CD4-positive, alpha-beta T cell treated with Interleukin-4 for 1 hour (primary cell): ENCODE results near the gene EML1.

ENCODE experiments used
- DNase-seq, 2 donors: peaks; one replicate each; pipeline ENCODE4 v3.0.0-alpha.2; 2020 to 2022

Gene EML1

DNA sequence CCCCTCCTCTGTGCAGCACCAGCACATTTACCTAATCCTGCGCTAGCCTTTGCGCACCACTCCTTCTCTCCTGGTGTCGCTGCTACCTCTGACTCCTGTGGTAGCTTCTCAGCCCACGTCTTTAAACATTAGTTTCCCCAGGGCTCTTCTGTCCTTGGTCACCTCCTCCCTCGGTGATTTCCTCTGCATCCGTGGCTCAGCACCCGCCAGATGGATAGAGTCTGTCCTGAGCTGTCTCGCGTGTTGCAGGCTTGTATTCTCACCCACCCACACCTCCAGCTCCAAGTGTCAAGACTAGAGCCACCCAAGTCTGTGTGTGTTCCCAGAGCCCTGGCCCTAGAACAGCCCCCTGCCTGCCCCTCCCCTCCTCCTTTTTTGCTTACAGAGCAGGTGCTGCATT is 83.2 kb downstream of the EML1 start:
- no peak for DNase-seq

DNA sequence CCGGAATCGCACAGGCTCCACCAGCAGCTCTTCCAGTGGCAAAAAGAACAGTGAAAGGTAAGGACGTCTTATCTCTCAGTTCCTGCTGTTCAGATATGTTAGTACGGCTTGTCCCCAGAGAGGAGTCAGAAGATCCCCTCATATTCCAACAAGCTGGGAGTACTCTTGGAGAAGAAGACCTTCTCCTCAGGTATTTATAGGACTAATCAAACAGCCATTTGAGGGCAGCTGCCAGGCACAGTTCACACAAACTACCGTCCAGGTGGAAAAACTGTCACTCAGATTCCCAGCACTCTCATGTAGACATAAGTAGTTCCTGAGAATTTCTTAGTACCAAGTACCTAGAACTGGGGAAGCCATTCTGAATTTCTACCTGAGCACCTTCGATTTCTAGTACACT is 85.3 kb downstream of the EML1 start:
- no peak for DNase-seq

DNA sequence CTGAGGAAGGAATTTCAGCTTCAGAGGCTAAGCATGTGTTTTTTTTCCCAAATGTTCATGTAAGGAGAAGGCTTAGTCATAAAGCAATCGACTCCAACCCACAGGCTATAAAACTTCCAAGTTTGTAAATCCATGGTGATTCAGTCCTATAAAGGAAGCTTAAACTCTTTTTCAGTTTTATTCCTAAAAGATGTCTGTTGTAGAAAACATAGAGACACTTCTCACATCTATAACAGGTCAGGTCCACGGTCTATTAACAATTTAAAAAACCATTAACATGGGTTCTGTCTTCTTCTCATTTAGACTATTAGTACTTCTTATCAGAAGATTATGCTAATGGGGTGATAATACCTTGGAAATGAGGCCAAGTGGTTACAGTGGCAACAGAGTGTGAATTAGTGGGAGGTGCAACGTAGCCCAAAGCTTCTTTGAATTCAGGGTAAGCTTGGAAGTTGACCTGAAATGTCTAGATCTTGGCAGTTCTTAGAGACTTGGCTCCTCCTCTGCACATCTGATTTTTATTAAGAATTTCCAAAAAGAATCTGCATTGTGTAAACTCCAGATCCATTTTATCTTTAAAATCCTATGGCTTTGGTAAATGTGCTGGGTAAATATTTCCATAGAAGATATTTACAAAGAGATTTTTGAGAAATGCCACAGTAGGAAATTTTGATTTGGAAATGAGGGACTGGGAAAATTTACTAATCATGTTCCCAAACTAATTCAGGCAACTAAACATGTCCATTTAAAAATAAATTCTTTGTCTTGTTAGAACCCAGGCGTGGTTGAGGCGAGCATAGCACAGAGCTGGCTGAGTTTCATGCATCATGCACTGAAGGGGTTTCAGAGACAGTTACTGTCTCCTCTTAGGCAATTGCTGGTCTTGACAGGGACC is 86.4 kb downstream of the EML1 start:
- DNase-seq: no peak

GRCh38 chr14:99880651-99881420 is 87.6 kb downstream of the EML1 start:
- no peak for DNase-seq

DNA sequence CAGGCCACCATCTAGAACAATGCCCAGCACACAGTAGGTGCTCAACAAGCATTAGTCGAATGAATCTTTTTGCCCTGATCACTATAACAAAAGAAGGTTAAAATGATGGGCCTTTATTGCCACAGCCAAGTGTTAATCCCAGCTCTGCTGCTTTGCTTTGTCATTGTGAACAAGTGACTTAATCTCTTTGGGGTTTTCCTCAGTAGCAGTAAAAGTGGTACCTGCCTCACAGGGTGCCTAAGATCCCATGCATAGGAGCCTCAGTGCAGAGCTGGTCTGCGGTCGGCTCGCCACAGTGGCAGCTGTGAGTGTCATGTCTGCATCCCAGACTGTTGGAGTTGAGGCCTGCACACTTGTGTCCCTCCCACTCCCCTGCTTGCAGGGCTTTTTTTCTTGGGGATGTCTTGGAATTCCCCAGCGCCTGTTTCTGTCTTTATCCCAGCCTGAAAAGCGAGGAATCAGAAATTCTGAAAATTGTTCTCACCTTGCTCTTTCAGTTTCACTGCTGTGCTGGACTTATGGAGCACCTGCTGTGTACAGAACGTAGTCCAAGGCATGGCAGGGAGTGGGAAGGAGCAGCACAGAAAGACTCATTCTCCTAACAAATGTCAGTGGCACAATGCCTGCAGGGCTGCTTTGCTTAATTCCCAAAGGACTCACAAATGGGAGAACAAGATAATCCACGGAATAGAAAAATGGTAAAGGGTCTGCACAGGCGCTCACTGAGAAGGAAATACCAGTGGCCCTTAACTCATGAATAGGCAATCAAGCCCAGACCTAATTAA is 90.8 kb downstream of the EML1 start:
- DNase-seq: no peak

- peak in 1 of 2 donors; percentile 72 for DNase-seq
Measured at GRCh38 chr14:99884834-99885648, 91.8 kb downstream of the EML1 start.

DNA sequence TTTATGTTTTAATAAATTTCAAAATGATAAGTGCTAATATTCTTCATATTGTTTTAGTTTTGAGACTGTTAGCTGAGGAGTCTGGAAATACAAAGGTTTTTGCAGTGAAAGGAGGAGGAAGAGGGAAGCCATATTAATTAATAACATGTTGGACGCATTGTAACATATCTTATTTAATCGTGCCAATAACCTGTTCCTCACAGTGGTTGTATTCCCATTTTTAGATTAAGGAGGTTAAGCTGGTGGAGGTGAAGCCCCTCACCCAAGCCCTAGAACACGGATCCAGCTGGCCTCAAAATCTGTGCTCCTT is 92.4 kb downstream of the EML1 start:
- DNase-seq: no peak

GRCh38 chr14:99887407-99887806 is 94.2 kb downstream of the EML1 start:
- DNase-seq: no peak

DNA sequence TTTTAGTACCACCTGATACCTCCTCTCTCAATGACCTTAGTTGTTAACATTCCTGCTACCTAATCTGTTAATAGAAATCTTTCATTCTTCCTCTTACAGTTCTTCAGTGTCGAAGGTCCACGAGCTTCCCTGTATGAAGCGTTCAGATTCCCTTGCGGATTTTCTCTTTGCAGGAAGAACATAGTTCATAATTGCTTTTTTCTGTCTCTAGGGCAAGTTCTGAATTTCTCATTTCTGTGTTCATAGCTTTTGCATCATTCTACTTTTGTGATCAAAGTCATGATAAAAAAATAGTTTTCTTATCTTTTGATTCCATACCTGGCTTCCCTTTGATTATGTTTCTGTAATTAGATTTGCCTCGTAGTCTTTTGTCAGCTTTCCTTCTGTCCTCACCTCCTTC is 94.9 kb downstream of the EML1 start:
- no peak for DNase-seq

GRCh38 chr14:99889268-99889667 is 96.1 kb downstream of the EML1 start:
- DNase-seq: no peak

DNA sequence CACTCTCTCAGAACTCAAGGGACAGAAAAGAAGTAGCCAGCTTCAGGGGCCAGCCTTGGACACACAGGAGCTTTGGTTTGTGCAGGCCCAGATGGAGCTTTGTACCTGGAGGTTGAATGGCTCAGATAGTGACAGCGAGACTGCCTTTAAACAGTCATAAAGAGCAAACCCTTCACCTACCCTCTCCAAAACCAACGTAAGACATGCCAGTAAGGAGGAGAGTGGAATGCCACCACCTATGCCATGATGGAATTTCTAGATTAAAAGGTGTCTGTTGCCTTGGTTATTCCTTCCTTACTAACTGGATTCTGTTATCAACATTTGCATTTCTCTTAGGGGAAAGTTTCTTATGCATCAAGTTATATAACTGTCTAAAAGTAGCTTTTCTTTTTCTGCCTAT is 98.1 kb downstream of the EML1 start:
- no peak for DNase-seq

DNA sequence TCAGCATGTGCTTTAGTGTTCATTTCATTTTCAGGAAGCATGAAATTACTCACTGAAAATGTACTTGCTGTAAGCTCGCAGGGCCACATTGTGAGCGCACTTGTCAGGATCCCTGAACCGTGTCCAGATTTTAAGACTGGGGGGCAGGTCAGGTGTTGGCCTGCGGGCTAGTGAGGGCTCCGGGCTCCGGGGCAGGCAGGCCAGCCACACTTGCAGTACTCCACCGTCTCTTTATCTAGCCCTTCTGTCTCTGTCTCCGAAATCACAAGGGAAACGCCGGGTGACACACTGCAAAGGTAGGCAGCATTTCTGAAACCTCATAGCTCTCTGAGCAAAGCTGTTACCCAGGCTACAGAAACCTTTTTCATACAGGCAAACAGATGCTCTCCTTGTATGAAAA is 98.7 kb downstream of the EML1 start:
- DNase-seq: no peak

DNA sequence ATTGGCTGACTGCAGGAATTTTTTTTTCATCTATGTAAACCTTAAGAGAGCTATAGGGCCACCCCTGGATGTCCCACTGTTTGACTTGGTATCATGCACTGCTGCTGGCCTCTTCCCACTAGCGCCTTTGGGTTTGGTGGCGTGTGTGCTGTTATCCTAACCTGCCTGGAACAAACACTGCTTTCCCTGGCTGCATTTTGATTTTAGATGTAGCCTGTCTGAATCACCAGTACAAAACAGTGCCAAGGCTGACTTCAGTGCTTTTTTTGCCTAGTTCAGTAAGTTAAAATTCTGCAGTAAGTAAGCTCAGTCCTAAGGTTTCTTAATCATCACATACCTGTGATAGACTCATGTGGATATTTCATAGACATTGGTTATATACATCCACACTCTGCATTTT is 99.2 kb downstream of the EML1 start:
- no peak for DNase-seq

DNA sequence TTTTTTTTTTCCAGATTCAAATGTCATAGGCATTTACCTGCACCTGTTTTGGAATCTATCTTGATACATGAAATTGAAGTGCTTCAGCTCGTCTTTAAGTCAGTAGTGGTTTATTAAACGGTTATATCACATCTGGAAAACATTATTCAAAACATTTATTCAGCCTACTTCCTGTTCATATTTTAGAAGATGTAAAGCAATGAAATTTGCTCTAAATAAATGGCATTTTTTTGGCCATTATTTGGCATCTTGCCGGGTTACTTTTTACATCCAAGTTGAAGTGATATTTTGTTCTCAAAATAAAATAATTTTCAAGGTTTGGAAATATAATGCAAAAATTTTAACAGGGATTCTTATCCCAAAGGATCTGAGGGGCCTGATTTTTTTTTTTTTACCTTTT is 103.1 kb downstream of the EML1 start:
- no peak for DNase-seq

DNA sequence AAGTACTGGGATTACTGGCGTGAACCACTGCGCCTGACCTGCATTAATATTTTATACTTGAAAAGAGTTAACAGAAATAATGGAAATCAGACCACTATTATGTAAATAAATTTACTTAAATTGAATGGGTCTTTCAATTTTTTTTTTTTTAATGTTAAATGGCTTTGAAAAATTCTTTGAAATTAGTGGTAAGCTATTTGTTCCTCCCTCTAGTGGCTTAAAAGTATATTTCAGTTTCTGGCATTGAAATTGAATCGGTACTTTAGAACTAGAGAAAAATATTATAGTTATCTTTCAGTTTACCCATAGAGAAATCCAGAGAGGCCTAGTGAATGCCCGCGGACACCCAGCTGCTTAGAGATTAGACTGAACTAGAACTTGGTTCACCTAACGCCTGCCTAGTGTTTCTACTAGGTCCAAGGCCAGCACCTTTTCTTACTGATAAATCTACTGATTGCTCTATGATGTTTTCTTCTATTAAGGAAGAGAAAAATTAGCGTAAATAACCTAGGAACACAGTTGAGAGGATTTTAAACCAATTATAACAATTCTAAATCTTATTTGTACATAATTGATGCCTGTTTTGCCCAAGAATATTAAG is 106.5 kb downstream of the EML1 start:
- peak in 1 of 2 donors; percentile 26 for DNase-seq

DNA sequence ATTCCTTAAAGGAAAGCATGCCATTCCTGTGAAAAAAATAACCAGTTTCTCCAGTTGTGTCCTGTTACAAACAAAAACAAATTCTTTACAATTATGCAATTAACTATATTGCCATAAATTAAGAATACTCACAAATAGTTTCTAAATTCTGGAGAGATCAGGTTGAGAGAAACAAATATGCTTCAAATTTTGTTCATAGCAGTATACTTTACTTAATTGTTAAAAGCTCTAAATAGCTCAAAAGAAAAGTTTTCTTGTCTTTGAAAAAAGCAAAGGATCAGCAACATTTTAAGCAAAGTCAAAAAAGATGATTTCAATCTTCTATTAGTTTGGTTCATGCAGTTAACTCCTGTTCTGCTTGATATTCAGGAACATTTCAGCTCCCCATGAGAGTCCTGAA is 109.7 kb downstream of the EML1 start:
- no peak for DNase-seq

DNA sequence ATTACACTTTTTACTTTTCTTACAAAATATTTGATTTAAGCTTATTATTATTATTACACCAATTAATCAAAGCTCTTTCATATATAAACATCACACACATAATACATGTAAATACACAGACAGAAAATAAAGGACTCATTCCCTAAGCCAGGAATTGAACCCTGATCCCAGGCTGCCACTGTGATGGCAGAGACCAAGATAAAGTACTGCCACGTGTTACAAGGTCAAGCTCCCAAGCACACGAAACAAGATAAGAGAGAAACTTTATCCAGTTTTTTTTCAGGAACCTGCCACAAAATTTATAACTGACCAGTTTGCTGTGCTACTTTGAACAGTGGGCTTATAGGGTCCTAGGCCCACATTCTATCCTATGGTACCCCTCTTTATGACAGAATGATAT is 111.3 kb downstream of the EML1 start:
- no peak for DNase-seq

GRCh38 chr14:99905121-99905520 is 111.9 kb downstream of the EML1 start:
- DNase-seq: no peak

DNA sequence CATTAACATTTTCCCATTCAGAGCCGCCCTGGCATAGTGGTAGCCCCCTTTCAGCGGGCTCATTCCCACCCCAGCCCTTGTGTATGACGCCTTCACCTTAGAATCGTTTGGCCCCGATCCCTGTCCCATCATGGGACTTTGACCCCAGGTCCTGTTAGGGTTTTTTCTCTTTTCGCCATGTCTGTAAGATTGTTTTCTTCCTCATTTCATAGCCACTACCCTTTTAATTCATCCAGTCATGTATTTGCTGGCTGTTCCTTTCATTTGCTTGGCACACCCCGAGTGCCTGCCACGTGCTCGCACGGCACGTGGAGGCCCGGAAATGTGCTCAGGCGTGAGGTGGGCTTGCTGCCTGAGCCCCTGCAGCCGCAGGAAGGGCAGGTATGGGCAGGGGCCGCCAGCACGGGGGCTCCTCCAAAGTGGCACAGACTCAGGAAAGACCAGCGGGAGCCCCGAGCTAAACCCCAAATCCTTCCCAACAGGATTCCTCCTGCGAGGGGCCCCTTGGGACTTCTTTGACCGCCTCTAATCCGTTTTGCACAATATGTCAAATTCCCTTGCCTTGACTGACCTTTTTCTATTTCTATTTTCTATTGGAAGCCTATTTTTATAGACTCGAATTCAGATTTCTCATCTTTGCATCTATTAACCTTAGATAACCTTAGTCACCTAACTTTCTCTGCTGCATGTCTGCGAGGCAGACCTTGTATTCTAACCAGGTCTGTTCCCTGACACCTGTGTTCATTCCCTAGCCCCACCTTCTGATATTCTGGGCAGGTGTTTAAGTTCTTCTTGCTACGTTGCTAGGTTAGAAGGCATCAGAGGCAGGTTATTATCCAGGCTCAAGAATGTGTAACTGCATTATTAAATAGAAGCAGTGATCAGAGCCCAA is 114.8 kb downstream of the EML1 start:
- no peak for DNase-seq

GRCh38 chr14:99908653-99909250 is 115.5 kb downstream of the EML1 start:
- no peak for DNase-seq
